C4-2B (cell line): Measurements from ENCODE around the gene NCOA6.

Experiments used
- ZFX ChIP-seq: fragments of 450-650 bp; IDR thresholded peaks from 2 replicates; pipeline ENCODE4 v1.6.1; 2017
- TF ChIP-seq, protein P1 (sequence below): fragments of 450-650 bp; conservative IDR thresholded peaks from 2 replicates; pipeline ENCODE4 v1.5.1; 2017; ENCODE audit warnings: mild to moderate bottlenecking

DNA sequence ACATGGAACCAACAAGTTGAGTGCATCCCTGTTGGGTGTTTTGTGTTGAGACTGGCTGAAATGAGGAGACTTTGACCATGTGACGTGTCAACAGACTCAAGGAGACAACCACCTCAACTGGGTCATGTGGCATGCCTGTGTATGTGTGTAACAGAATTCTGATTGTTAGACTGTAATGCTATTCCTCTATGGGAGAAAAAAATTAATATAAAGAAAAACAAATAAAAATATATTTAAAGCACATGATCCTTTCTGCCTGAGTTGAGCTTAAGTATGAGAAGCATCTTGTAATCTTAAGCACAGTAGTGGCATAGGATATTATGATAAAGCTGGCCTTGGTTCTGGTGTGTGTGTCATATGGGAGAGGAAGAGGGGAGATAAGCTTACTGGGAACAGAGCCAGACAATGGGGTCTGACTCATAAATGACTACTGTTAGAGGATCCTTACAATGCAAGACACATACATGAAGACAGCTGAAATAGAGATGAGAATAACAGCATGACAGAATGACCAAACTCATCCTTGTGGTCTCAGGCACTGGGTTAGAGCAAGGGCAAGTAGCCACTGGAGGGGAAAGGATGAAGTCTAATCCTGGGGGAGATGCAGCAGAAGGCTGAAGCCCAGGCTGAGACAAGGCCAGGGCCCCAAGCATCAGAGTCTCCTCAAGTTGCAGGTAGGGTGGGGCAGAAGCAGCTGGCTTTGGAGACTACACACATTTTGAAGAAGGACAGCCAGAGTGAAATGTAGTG is 112.1 kb downstream of the NCOA6 start:
- TF ChIP-seq, protein P1, sequence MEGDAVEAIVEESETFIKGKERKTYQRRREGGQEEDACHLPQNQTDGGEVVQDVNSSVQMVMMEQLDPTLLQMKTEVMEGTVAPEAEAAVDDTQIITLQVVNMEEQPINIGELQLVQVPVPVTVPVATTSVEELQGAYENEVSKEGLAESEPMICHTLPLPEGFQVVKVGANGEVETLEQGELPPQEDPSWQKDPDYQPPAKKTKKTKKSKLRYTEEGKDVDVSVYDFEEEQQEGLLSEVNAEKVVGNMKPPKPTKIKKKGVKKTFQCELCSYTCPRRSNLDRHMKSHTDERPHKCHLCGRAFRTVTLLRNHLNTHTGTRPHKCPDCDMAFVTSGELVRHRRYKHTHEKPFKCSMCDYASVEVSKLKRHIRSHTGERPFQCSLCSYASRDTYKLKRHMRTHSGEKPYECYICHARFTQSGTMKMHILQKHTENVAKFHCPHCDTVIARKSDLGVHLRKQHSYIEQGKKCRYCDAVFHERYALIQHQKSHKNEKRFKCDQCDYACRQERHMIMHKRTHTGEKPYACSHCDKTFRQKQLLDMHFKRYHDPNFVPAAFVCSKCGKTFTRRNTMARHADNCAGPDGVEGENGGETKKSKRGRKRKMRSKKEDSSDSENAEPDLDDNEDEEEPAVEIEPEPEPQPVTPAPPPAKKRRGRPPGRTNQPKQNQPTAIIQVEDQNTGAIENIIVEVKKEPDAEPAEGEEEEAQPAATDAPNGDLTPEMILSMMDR: no peak
- TF ChIP-seq ZFX: no peak
